LHCN-M2 (cell line): ENCODE results near the gene TGFBR3. TPM values are rescaled to one million over a fixed set of nuclear protein-coding genes. Genes with fewer than 3 reads are reported as not detected.

Experiments used
- DNase-seq: peaks from one replicate; pipeline ENCODE4 v3.0.0-alpha.2; 2012; ENCODE audit warnings: low read depth
- total RNA-seq: library from RNA; depleted of rRNA; stranded (reverse); fragments of >200 nt; gene quantifications from 2 replicates; pipeline ENCODE4 v1.2.3, GENCODE V29; 2014; rRNA removed

The TGFBR3 gene
- total RNA-seq, 1 experiment from 2014 or later: 2.6 TPM

- no peak for DNase-seq
Observed at GRCh38 chr1:91653183-91653582, 232.8 kb downstream of the TGFBR3 start.

DNA sequence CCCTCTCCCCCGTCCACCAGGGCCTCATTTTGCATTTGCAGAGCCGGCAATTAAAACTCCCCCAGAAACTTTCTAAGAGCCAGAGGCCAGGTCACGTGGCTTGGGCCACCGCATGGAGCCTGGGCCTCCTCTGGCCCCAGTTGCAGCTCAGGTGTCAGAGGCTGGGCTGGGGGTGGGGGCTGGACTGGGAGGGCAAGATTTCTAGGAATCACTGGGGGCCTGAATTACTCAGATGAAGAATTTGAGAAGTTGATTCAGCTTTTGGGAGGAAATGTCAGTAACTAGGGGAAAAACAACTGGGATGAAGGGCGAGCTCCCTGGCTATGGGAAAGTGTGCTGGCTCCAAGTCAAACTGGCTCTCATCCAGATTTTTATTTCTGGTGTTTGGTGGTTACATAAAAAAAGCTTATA, 234.3 kb downstream of the TGFBR3 start:
- DNase-seq: peak; percentile 69

- DNase-seq: no peak
Observed at GRCh38 chr1:91651243-91651642, 234.7 kb downstream of the TGFBR3 start.

DNA sequence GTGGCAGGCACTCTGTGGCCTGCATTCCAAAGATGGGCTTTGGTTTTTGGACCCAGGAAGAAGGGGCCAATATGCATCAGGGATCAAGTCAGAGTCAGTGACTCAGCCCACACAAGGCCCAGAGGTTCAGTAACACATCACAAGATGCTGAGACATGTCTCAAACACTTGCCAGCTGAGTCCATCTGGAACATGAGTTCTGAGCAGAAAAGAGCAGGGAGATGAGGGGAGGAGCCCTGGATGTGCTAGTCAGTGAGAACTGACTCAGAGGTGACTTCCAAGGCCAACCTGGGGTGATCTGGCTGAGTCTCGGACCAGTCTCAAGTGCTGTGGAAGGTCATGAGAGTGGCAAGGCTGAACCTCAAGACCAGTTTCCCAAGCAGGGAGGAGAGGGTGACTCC, 235.2 kb downstream of the TGFBR3 start:
- DNase-seq: peak; percentile 97

GRCh38 chr1:91647061-91647460, 238.9 kb downstream of the TGFBR3 start:
- DNase-seq: no peak

- DNase-seq: no peak
Observed at GRCh38 chr1:91645031-91645430, 240.9 kb downstream of the TGFBR3 start.

DNA sequence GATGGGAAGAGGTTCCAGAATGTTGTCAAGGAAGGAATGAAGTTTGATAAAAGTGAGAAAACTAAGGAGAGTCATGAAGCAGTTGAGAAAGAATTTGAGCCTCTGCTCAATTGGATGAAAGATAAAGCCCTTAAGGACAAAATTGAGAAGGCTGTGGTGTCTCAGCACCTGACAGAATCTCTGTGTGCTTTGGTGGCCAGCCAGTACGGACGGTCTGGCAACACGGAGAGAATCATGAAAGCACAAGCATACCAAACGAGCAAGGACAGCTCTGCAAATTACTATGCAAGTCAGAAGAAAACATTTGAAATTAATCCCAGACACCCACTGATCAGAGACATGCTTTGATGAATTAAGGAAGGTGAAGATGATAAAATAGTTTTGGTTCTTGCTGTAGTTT, 242.5 kb downstream of the TGFBR3 start:
- no peak for DNase-seq

GRCh38 chr1:91640877-91641526, 244.9 kb downstream of the TGFBR3 start:
- DNase-seq: no peak

- DNase-seq: no peak
Observed at GRCh38 chr1:91637539-91637994, 248.4 kb downstream of the TGFBR3 start.

DNA sequence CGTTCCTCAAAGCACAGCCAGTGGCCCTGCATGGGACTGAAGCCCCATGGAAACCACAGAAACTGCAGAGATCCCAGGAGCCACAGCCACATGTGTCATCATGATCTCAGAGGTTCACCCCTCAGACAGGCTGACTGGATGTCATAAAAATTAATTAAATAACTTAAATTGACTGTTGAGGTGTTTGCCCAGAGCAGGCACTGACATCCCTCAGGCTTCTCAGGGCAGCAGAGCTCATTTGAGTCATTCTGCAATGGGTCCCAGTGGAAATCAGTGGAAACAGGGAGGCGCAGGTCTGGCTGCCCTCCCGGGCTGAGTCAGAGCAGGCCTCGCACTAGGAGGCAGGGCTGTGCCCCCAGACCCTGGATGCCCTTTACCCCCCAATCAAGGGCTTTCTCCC, 250.2 kb downstream of the TGFBR3 start:
- DNase-seq: peak; percentile 13

DNA sequence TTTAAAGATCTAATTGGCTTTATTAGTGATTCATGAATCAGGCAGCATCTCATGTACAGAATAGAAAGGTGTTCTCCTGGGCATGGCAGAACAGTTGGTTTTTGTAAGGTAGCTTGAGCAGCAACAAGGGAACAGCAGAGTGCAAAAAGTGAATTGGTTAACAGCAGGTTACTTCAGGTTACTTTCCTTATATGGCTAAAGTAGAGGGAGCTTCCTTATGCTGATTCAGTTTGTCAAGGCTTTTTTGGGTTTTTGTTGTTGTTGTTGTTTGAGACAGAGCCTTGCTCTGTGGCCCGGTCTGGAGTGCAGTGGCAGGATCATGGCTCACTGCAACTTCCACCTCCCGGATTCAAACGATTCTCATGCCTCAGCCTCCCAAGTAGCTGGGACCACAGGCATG, 252.5 kb downstream of the TGFBR3 start:
- DNase-seq: no peak

DNA sequence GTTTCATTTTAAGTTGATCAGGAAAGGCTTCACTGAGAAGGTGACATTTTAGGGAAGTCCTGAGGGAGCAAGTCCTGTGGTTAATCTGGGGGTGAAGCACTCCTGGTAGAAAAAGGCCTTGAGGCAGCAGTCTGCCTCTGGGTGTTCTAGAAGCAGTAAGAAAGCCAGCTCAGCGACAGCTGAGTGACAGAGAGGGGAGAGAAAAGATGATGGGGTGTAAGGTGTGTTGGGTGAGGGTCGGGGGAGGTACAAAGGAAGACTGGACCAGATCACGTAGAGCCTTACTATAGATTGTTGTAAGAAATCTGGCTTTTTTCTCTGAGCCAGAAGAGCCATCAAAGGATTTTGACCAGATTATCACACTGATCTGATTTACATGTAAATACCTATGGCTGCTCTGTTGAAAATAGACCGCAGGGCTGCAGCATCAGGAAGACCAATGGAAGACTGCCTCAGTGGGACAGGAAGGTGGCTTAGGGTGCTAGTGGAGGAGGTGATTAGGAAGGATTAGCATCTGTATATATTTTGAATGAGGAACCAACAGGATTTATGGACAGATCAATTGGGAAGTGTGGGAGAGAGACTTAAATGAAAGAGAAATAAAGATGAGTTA, 254.1 kb downstream of the TGFBR3 start:
- no peak for DNase-seq

DNA sequence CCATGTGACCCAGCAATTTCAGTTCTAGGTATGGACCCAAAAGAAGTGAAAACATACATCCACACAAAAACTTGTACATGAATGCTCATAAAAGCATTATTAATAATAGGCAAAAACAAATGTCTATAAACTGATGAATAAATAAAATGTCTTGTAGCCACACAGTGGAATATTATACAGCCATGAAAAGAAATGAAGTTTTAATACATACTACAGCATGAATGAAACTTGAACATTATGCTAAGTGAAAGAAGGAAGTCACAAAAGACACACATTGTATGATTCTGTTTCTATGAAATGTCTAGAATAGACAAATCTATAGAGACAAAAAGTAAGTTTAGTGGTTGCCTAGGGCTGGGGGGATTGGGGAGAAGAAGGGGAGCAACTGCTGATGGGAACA, 255.1 kb downstream of the TGFBR3 start:
- no peak for DNase-seq

Other genes starting within 250 kb of the TGFBR3 start
- gene BRDT, start 63.2 kb upstream of the TGFBR3 start, total RNA-seq: not detected in 2 replicates
- 0.06 and 0.13 TPM in 2 replicates for gene EPHX4, start 143.8 kb upstream of the TGFBR3 start, total RNA-seq
- not detected in 2 replicates for gene SETSIP, start 189.3 kb upstream of the TGFBR3 start, total RNA-seq
- gene BTBD8, start 194.2 kb upstream of the TGFBR3 start, total RNA-seq: 2.7 and 3.4 TPM in 2 replicates